CD4-positive, alpha-beta T cell treated with Interferon alpha-2 for 1 hour (primary cell): ENCODE measurements around the gene PARS2.

Experiments
- DNase-seq, 2 donors: peaks; one replicate each; pipeline ENCODE4 v3.0.0-alpha.2; 2020 to 2022

PARS2 gene

GRCh38 chr1:54768093-54768492, 3.8 kb upstream of the PARS2 start:
- peak in 1 of 2 donors; percentile 8 for DNase-seq

DNA sequence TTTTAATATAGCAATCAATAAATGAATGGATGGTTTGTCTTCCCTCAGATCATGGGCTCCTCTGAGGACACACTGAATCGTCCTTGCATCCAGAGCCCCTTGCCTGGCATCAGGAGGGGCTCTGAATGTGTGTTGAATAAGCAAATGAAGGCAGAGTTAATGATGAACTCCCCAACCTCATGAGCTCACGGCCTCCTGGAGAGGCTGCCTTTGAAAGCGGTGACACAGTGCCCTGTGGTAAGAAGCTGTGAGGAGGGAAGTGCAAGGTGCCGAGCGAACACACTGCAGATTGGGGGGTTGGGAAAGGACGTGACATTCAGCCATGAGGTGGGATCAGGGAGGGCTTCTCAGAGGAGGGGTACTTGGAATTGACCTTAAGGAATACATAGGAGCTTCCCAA, 3.2 kb upstream of the PARS2 start:
- DNase-seq, result peak in 1 of 2 donors; percentile 5

GRCh38 chr1:54766726-54767125, 2.4 kb upstream of the PARS2 start:
- no peak for DNase-seq

DNA sequence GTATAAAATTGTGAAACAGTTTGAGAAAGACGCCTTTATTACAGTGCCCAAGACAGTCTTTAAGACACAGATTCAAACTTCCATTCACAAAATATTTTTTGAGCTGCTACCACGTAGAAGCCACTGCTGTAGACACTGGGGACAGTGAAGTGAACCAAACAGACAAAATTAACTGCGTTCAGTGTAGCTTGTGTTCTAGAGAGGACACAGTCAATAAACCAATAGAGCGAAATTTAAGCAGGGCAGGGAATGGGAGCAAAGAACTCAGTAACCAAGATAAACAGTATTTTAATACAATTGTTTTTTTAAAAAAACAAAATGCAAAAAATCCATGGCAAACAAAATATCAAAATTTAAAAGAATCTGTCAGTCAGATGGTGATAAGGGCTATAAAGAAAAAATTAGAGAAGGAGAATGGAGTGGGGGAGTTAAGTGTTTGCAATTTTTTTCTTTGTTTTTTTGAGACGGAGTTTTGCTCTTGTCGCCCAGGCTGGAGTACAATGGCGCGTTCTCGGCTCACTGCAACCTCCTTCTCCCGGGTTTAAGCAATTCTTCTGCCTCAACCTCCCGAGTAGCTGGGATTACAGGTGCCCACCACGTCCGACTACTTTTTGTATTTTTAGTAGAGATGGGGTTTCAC, 719 bp upstream of the PARS2 start:
- DNase-seq, result no peak

DNA sequence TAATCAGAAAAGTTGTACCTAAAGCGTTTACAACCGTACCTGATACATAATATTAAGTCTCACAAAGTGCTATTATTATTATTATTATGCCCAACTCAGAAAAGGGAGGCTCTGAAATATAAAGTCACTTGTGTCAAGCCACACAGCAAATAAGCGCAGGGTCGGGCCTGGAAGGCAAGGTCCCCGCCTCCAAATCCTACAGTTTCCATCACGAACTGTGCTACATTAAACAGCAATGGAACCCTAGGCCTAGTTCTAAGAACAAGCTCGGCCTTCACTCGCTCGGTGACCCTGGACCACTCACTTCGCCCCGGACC, 549 bp downstream of the PARS2 start:
- DNase-seq, result peak in 1 of 2 donors; percentile 1

GRCh38 chr1:54758678-54759348, 5.5 kb downstream of the PARS2 start:
- no peak for DNase-seq

- DNase-seq, result no peak
Measured at GRCh38 chr1:54757833-54758232, 6.5 kb downstream of the PARS2 start.

DNA sequence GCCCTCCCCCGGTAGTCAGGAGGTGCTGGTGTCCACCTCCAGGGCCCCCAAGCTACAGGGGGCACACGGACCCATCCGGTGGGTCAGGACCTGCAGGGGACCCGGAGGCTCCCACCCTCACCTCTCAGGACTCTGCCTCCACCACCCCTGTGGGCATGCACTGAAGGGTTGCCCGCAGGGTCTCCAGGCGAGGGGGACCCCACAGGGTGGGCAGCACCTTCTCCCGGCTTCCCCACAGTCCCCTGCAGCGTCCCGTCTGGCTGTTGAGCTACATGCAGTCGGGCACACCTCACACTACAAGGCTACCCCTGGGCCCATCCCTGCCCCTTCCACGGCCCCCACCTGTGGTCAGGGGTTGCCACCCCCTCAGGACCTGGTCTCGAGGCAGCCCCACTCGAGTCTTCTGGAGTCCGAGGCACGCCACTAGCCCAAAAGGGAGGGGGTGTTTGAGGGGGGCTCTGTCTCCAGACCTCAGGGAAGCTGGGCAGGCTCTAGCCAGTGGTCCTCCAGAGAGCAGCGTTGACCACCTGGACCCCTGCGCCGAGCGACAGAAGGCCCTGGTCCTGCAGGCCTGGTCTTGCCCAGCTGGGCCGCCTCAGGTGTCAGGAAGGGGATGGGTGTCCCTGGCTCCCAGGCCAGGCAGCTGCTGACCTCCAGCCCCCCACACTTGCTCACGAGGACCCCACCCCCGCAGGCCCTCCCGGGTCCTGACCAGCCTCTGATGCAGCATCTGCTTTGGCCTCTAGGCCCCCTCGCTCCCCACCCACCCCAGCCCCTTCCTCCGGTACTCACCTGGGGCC, 9.6 kb downstream of the PARS2 start:
- no peak for DNase-seq

GRCh38 chr1:54754045-54754444, 10.3 kb downstream of the PARS2 start:
- DNase-seq, result no peak

DNA sequence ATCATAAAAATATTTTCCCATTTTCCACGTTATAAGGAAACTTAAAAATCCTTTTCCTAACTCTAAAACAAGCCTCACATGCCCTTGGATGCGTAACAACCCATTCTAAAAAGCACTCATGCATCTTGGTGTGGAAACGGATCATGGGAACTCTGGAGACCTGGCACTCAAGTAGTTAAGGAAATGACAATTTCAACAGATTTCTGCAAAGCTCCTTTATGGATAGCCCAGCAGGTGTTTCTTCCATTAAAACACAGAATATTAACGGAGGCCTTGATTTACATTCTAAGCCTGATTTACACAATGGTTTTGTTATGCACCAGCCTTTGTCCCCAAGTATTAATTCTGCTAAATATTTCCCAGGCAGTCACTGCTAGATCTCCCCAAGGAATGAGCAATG, 12.9 kb downstream of the PARS2 start:
- DNase-seq, result no peak

- no peak for DNase-seq
Measured at GRCh38 chr1:54750596-54750995, 13.7 kb downstream of the PARS2 start.

DNA sequence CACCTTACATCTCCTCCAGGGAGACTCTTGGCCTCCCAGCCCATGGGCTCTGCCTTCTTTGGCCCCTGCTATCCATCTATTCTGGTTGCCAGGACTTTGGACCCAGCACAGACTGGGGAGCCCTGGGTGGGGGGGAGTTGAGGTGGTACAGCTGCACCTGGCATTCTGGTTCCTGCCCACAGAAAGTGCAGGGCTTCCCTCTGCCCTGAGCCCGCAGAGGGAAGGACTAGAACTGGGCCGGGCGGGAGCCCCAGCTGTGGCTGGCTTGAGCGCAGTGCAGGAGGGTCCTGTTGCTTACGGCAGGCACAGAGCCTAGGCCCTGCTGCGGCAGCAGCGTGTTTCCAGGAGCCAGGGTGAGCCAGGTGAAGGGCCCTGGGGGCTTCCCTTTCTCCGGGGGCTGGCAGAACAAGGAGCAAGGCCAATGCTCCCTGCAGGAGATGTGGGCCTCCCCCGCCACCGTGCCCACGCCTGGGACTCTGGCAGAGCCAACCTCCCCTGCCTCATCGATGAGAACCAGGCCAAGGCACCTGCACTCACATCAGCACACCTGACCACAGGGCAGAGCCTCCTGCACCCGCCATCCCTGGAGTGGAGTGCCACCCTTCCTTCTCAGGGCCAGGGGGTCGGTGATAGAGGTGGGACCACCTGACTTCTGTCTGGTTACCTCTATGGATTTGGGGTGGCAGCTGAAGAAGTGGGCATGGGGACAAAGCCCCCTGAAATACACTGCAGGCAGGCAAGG, 16.1 kb downstream of the PARS2 start:
- DNase-seq, result no peak

GRCh38 chr1:54745864-54746263, 18.5 kb downstream of the PARS2 start:
- DNase-seq, result no peak

- no peak for DNase-seq
Measured at GRCh38 chr1:54745274-54745673, 19.0 kb downstream of the PARS2 start.

DNA sequence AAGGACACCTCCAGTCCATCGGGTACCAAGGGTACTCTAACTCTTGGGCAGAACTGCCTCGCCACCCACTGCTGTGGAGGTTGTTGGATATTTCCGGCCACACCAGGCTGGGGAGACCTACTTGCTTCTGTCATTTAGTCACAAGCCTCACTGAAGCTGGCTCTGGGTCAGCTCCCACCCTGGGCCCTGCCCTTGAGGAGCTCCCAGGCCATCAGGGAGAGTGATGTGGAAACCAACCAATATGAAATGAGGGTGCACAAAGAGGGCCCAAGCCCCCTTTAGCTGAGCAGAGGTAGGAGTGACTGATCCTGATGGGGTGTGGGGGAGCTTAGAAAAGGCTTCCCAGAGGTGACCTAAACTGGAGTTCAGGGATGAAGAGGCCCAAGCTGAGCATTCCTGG, 19.6 kb downstream of the PARS2 start:
- DNase-seq, result no peak

DNA sequence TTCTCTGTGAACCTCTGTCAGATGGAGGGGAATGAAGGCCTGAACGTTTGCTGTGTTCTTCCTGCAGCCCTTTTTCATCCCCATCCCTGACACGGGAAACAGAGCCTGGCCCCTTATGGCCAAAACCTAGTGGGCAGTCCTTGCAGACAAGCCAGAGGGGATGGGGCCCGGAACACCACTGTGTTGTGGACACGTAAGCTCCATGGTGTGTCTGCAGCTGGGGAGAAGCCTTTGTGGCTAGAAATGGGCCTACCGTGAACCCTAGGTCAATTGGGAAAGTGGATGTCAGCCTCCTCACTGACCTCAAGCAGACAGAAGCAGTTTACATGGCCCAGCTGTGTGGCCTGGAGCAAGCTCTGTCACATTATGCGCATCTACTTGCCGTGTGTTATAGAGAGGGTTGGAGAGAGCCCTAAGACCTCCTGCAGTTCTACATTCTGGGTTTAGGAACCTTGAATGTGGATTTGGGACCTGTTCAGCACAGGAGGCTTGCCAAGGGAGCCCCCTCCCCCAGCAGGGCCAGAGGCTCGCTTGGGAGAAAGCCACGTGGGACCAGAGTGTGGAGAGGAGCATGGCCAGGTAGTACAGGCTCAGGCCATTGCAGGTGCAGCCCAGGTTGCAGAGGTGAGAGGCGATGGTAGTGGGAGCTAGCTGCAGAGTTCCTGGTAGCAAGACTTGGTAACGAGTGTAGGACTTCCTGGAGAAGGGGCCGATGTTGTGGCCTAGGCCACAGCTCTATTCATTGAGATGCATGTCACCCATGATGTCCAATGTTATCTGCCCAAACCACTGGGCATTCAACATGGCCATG, 20.7 kb downstream of the PARS2 start:
- no peak for DNase-seq

GRCh38 chr1:54742282-54742681, 22.0 kb downstream of the PARS2 start:
- DNase-seq, result no peak

GRCh38 chr1:54741531-54741930, 22.8 kb downstream of the PARS2 start:
- no peak for DNase-seq

- no peak for DNase-seq
Measured at GRCh38 chr1:54738244-54738643, 26.1 kb downstream of the PARS2 start.

GRCh38 chr1:54736685-54737084, 27.6 kb downstream of the PARS2 start:
- DNase-seq, result no peak

- no peak for DNase-seq
Measured at GRCh38 chr1:54728027-54728426, 36.3 kb downstream of the PARS2 start.

DNA sequence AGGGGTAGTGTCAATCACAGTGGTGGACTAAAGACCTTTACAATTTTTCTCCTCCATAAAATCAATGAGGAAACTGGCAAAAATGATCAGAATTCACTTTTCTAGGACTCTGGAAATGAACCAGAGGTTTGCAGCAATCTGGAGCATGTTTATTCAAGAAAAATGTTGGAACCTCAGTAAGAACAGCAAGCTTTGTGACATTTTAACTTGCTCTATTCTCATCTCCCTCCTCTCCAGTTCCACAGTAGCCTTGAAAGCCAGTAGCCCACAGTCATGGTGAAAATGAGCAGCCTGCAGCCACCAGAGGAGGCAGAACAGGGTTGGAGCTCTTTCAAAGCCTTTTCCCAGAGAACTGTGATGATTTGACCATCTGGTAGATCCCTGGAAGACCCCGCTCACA, 39.6 kb downstream of the PARS2 start:
- DNase-seq, result no peak

DNA sequence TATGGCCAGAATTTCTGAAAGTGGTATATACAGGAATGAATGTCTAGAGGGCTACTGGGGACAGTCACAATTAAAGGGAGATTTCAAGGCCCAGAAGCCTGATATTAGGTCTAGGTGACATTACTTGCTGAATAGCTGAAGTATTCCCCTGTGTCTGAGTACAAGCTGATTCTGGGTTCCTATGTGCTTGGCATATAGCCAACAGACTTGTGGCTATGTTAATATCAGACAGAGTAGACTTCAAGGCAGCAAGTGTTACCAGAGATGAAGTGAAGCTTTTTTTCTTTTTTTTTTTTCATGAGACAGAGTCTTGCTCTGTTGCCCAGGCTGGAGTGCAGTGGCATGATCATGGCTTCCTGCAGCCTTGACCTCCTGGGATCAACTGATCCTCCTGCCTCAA, 40.3 kb downstream of the PARS2 start:
- no peak for DNase-seq
